Activated CD8-positive, alpha-beta T cell treated with anti-CD3 and anti-CD28 coated beads for 36 hours (primary cell): ENCODE results near the gene NOB1. TPM values are rescaled to one million over a fixed set of nuclear protein-coding genes. Genes with fewer than 3 reads are reported as not detected.

Experiments used
- ATAC-seq: fragments of 200-7000 bp; cut with Tn5 transposase; one replicate; pipeline ENCODE4 v1.10.0; 2021; ENCODE audit warnings: mild to moderate bottlenecking, moderate library complexity
- CTCF ChIA-PET: fragments of 350-600 bp; sonication (Branson Sonifier 250); formaldehyde crosslinking; loops from one replicate; lab custom pipeline; 2021; ENCODE audit warnings: antibody characterized with exemption; lab: Charles Lee
- POLR2A ChIA-PET: fragments of 350-600 bp; sonication (Branson Sonifier 250); formaldehyde crosslinking; loops from one replicate; lab custom pipeline; 2021; ENCODE audit warnings: antibody characterized with exemption; lab: Charles Lee
- DNase-seq: peaks from one replicate; pipeline ENCODE4 v3.0.0-alpha.2; 2020
- H3K27ac Mint-ChIP-seq: one replicate; pipeline ENCODE4 v1.8.0; 2021; ENCODE audit warnings: mild to moderate bottlenecking, mixed read lengths
- H3K27me3 Mint-ChIP-seq: one replicate; pipeline ENCODE4 v1.8.0; 2021; ENCODE audit warnings: mixed read lengths
- H3K36me3 Mint-ChIP-seq: one replicate; pipeline ENCODE4 v1.8.0; 2021; ENCODE audit warnings: low read depth, mixed read lengths
- H3K4me1 Mint-ChIP-seq: one replicate; pipeline ENCODE4 v1.8.0; 2021; ENCODE audit warnings: low read depth, mixed read lengths
- H3K4me3 Mint-ChIP-seq: one replicate; pipeline ENCODE4 v1.8.0; 2021; ENCODE audit warnings: mild to moderate bottlenecking, moderate library complexity, mixed read lengths
- H3K9me3 Mint-ChIP-seq: one replicate; pipeline ENCODE4 v1.8.0; 2021; ENCODE audit warnings: mixed read lengths
- CTCF ChIP-seq: fragments of 200-600 bp; IDR thresholded peaks from one replicate; pipeline ENCODE4 v1.8.0; 2022; ENCODE audit warnings: antibody characterized with exemption, mild to moderate bottlenecking
- intact Hi-C: fragments of 100-400 bp; cut with micrococcal nuclease; formaldehyde crosslinking; loops from one replicate; pipeline ENCODE4 v1.10.0; 2022
- total RNA-seq, 2 experiments: library from RNA; stranded (reverse); gene quantifications; one replicate each; pipeline ENCODE4 v1.2.3, GENCODE V29; 2021

NOB1 gene
- 100 to 1,000 TPM; 139 to 146 TPM for total RNA-seq

GRCh38 chr16:69754469-69755310 is at the start of gene NOB1:
Gene NOB1, minus strand, starts transcription at chr16:69754926. Its CDS starts 16 bp downstream, at chr16:69754910.
- peaks cover 22% of the 10 kb centered on the region for H3K4me1 Mint-ChIP-seq
- H3K4me3 Mint-ChIP-seq: peak within 1 kb of the TSS; percentile 100
- H3K36me3 Mint-ChIP-seq: peaks cover 38% of the 10 kb centered on the region
- no peaks in the 10 kb centered on the region for H3K9me3 Mint-ChIP-seq
- H3K27me3 Mint-ChIP-seq: no peaks in the 10 kb centered on the region
- intact Hi-C loops: no loop called here
- peak within 1 kb of the TSS; percentile 100 for H3K27ac Mint-ChIP-seq
- ChIA-PET POLR2A (interaction anchor here (0.6 to 3.0 kb wide), 27 partner anchors 8 to 416 kb away, joined by 3 to 23 read pairs (median 4); partner anchors contain the start of genes COG8, NQO1, TERF2 and WWP2), CTCF (interaction anchor here (0.6 to 3.5 kb wide), 37 partner anchors 9 to 426 kb away, joined by 3 to 47 read pairs (median 4); partner anchors contain the start of genes COG8, NIP7 and NQO1)
- peak; percentile 90 for TF ChIP-seq CTCF
- DNase-seq: peak; percentile 97
- ATAC-seq: peak; percentile 99

GRCh38 chr16:69804297-69804696 is 49.6 kb upstream of the NOB1 start:
- Mint-ChIP-seq H3K27ac (no peak overlapping the region), H3K36me3 (peaks cover 10% of the 10 kb centered on the region), H3K4me3 (no peak overlapping the region), H3K27me3 (no peaks in the 10 kb centered on the region), H3K4me1 (no peaks in the 10 kb centered on the region), H3K9me3 (no peaks in the 10 kb centered on the region)
- ChIA-PET CTCF (no interaction called here), POLR2A (interaction anchor here (0.6 kb wide), 1 partner anchor 69 kb away, joined by 3 read pairs; no protein-coding TSS in a partner anchor)
- intact Hi-C loops: no loop called here
- no peak for TF ChIP-seq CTCF
- ATAC-seq: no peak
- no peak for DNase-seq

- Mint-ChIP-seq H3K27me3 (no peaks in the 10 kb centered on the region), H3K4me1 (no peaks in the 10 kb centered on the region), H3K36me3 (peaks cover 5% of the 10 kb centered on the region)
Observed at GRCh38 chr16:69799611-69800031, 44.9 kb upstream of the NOB1 start.

DNA sequence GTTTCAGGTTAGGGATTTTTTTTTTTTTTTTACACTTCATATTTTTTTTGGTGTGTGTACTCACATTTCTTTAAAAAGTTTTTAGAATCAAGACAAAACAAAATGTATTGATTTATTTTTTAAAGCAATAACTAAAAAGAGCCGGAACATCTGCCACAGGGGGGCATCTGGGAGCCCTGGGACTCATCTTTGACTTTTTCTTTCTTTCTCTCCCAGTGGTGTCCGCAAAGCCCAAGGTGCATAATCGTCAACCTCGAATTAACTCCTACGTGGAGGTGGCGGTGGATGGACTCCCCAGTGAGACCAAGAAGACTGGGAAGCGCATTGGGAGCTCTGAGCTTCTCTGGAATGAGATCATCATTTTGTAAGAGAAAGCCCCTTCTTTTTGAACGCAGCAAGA is 43.7 kb upstream of the NOB1 start:
- ATAC-seq (no peak), DNase-seq (no peak)
- H3K4me3 Mint-ChIP-seq: no peak overlapping the region
- H3K27ac Mint-ChIP-seq: no peak overlapping the region
- H3K9me3 Mint-ChIP-seq: no peaks in the 10 kb centered on the region
- TF ChIP-seq CTCF: no peak
- CTCF ChIA-PET: no interaction called here
- no peaks in the 10 kb centered on the region for H3K27me3 Mint-ChIP-seq
- POLR2A ChIA-PET: no interaction called here
- H3K36me3 Mint-ChIP-seq: peaks cover 5% of the 10 kb centered on the region
- no peaks in the 10 kb centered on the region for H3K4me1 Mint-ChIP-seq
- intact Hi-C loops: loop anchor here (5.0 kb wide), 1 partner anchor 134 kb away; no protein-coding TSS in a partner anchor

More at GRCh38 chr16:69799611-69800031, 44.9 kb upstream of the NOB1 start:
- H3K4me3 Mint-ChIP-seq: no peak overlapping the region
- no peak overlapping the region for H3K27ac Mint-ChIP-seq
- no peak for TF ChIP-seq CTCF
- ChIA-PET CTCF (no interaction called here), POLR2A (no interaction called here)
- DNase-seq (no peak), ATAC-seq (no peak)
- intact Hi-C loops: loop anchor here (5.0 kb wide), 1 partner anchor 133 kb away; no protein-coding TSS in a partner anchor
- no peaks in the 10 kb centered on the region for H3K9me3 Mint-ChIP-seq
